ENCODE data around the gene DPP9.
A peak's percentile ranks its signal among the peaks of the same experiment; 100 is the strongest.

DPP9 gene

GRCh38 chr19:4722671-4723594 is 709 bp downstream of the DPP9 start:
- TF ChIP-seq CTCF (IDR thresholded peaks at IDR 0.05; ENCODE audit: insufficient read depth, low read depth, low read length, missing control alignments) = no peak
- peak overlapping the region; percentile 90 for H3K4me3 ChIP-seq (ENCODE audit: low read length)

GRCh38 chr19:4721196-4721595 is 2.4 kb downstream of the DPP9 start:
- no peak overlapping the region for H3K4me3 ChIP-seq (ENCODE audit: low read length)
- no peak for DNase-seq (ENCODE audit: low read depth)
- no peak for TF ChIP-seq CTCF (IDR thresholded peaks at IDR 0.05; ENCODE audit: insufficient read depth, low read depth, low read length, missing control alignments)

More at GRCh38 chr19:4722671-4723594, 709 bp downstream of the DPP9 start:
- peak; percentile 61 for DNase-seq (ENCODE audit: low read depth)

- no peak overlapping the region for H3K4me3 ChIP-seq (ENCODE audit: low read length)
- no peak for TF ChIP-seq CTCF (IDR thresholded peaks at IDR 0.05; ENCODE audit: insufficient read depth, low read depth, low read length, missing control alignments)
Measured at GRCh38 chr19:4720037-4720700, 3.5 kb downstream of the DPP9 start.

GRCh38 chr19:4719499-4719866 is 4.2 kb downstream of the DPP9 start:
- TF ChIP-seq CTCF (IDR thresholded peaks at IDR 0.05; ENCODE audit: insufficient read depth, low read depth, low read length, missing control alignments) = no peak
- no peak for DNase-seq (ENCODE audit: low read depth)
- no peak overlapping the region for H3K4me3 ChIP-seq (ENCODE audit: low read length)

More at GRCh38 chr19:4720037-4720700, 3.5 kb downstream of the DPP9 start:
- DNase-seq (ENCODE audit: low read depth) = no peak

- H3K4me3 ChIP-seq (ENCODE audit: low read length) = no peak overlapping the region
- TF ChIP-seq CTCF (IDR thresholded peaks at IDR 0.05; ENCODE audit: insufficient read depth, low read depth, low read length, missing control alignments) = no peak
- no peak for DNase-seq (ENCODE audit: low read depth)
Measured at GRCh38 chr19:4717966-4718701, 5.5 kb downstream of the DPP9 start.

GRCh38 chr19:4717191-4717965 is 6.3 kb downstream of the DPP9 start:
- no peak overlapping the region for H3K4me3 ChIP-seq (ENCODE audit: low read length)
- DNase-seq (ENCODE audit: low read depth) = peak; percentile 93
- peak; percentile 0 for TF ChIP-seq CTCF (IDR thresholded peaks at IDR 0.05; ENCODE audit: insufficient read depth, low read depth, low read length, missing control alignments)

All from epithelial cell of esophagus (primary cell).